GM12878 (cell line): Measurements from ENCODE around the gene TCP11. TPM values are rescaled to one million over a fixed set of nuclear protein-coding genes. Genes with fewer than 3 reads are reported as not detected.

Source experiments
- ATAC-seq: fragments of 200-7000 bp; cut with Tn5 transposase; 3 replicates; pipeline ENCODE4 v1.9.1; 2020; ENCODE audit warnings: mild to moderate bottlenecking, moderate library complexity
- BruUV-seq: library from RNA; stranded (reverse); fragments of 400-500 nt; replicated peaks from 2 replicates; lab custom pipeline; 2021; lab: Mats Ljungman, UMichigan
- CTCF ChIA-PET: fragments of 300-600 bp; sonication (Branson Sonifier 250); formaldehyde crosslinking; extraction: SDS; loops from one replicate; lab custom pipeline; 2021; ENCODE audit warnings: inconsistent platforms; lab: Yijun Ruan, JAX
- POLR2A ChIA-PET: fragments of 350-600 bp; formaldehyde crosslinking; extraction: SDS; loops from one replicate; lab custom pipeline; 2021; ENCODE audit warnings: inconsistent platforms; lab: Charles Lee
- RAD21 ChIA-PET: fragments of 300-600 bp; sonication (Branson Sonifier 250); formaldehyde crosslinking; loops from one replicate; lab custom pipeline; 2023; ENCODE audit warnings: antibody characterized with exemption; ENCODE audit not compliant: unreplicated experiment; lab: Charles Lee
- SMC1A ChIA-PET: fragments of 300-600 bp; sonication (Branson Sonifier 250); formaldehyde crosslinking; loops from one replicate; lab custom pipeline; 2023; ENCODE audit not compliant: unreplicated experiment, uncharacterized antibody; lab: Charles Lee
- DNase-seq: peaks from one replicate; pipeline ENCODE4 v3.0.0-alpha.2; 2011; ENCODE audit warnings: low read depth, low spot score
- FAIRE-seq: peaks from 3 replicates; lab custom pipeline; 2011; peaks lifted over from hg19 to GRCh38; lab: Jason Lieb, UNC
- H2AFZ ChIP-seq: 2 replicates; pipeline ENCODE4 v1.6.0; 2011; ENCODE audit warnings: low read depth, low read length, control low read depth; ENCODE audit not compliant: control insufficient read depth
- H3K27ac ChIP-seq: 2 replicates; pipeline ENCODE4 v1.5.1; 2011; ENCODE audit warnings: control low read depth; ENCODE audit not compliant: control insufficient read depth, insufficient read depth
- H3K27me3 ChIP-seq, 2 experiments: replicated peaks in 1 of 2; 2 replicates each; pipeline versions ENCODE4 v1.6.0 to v1.6.1; 2011; ENCODE audit warnings: low read length in 1 of 2; ENCODE audit not compliant: control insufficient read depth in 2 of 2, insufficient read depth in 2 of 2
- H3K36me3 ChIP-seq, 2 experiments: 2 replicates each; pipeline ENCODE4 v1.5.1; 2011; ENCODE audit warnings: low read length in 1 of 2; ENCODE audit not compliant: control insufficient read depth in 2 of 2, insufficient read depth in 2 of 2
- H3K4me1 ChIP-seq: 2 replicates; pipeline ENCODE4 v1.6.1; 2011; ENCODE audit warnings: mild to moderate bottlenecking, low read length, moderate library complexity, mixed read lengths; ENCODE audit not compliant: control insufficient read depth, insufficient read depth
- H3K4me2 ChIP-seq: 2 replicates; pipeline ENCODE4 v1.6.0; 2011; ENCODE audit warnings: control low read depth; ENCODE audit not compliant: control insufficient read depth, insufficient read depth
- H3K4me3 ChIP-seq: fragments of 200-600 bp; sonication (generic); 2 replicates; pipeline ENCODE4 v1.5.1; 2016
- H3K79me2 ChIP-seq: 2 replicates; pipeline ENCODE4 v1.6.0; 2011; ENCODE audit warnings: low read length; ENCODE audit not compliant: control insufficient read depth, insufficient read depth
- H3K9ac ChIP-seq: 2 replicates; pipeline ENCODE4 v1.8.0; 2011; ENCODE audit warnings: low read length, control low read depth, mixed read lengths; ENCODE audit not compliant: control insufficient read depth, insufficient read depth
- H3K9me3 ChIP-seq: replicated peaks from 3 replicates; pipeline ENCODE4 v1.5.1; 2011; ENCODE audit warnings: mild to moderate bottlenecking, low read length; ENCODE audit not compliant: control insufficient read depth, insufficient read depth
- H4K20me1 ChIP-seq: 2 replicates; pipeline ENCODE4 v1.6.0; 2011; ENCODE audit not compliant: control insufficient read depth, insufficient read depth
- BHLHE40 ChIP-seq, 2 experiments: fragments of 450-650 bp in 1 of 2; IDR thresholded peaks; 2 replicates each; pipeline ENCODE4 v1.6.1; 2011 to 2017; ENCODE audit warnings: low read depth in 2 of 2, borderline replicate concordance in 1 of 2, improper control_type of control experiment in 1 of 2, low read length in 1 of 2, mild to moderate bottlenecking in 1 of 2
- BRCA1 ChIP-seq: IDR thresholded peaks from 2 replicates; pipeline ENCODE4 v1.6.1; 2011; ENCODE audit warnings: low read depth, low read length, improper control_type of control experiment
- LARP7 ChIP-seq: fragments of 450-650 bp; IDR thresholded peaks from 2 replicates; pipeline ENCODE4 v1.6.1; 2017; ENCODE audit warnings: mild to moderate bottlenecking
- MTA3 ChIP-seq: IDR thresholded peaks from 2 replicates; pipeline ENCODE4 v1.6.1; 2012; ENCODE audit warnings: low read length, inconsistent platforms, borderline replicate concordance
- NR2C1 ChIP-seq: fragments of 450-650 bp; IDR thresholded peaks from 2 replicates; pipeline ENCODE4 v1.6.1; 2017; ENCODE audit warnings: antibody characterized with exemption, mild to moderate bottlenecking, moderate library complexity
- NR2F1 ChIP-seq: fragments of 450-650 bp; conservative IDR thresholded peaks from 2 replicates; pipeline ENCODE4 v1.6.1; 2017; ENCODE audit warnings: mild to moderate bottlenecking
- PKNOX1 ChIP-seq: fragments of 450-650 bp; IDR thresholded peaks from 2 replicates; pipeline ENCODE4 v1.6.1; 2016; ENCODE audit warnings: mild to moderate bottlenecking
- PML ChIP-seq: IDR thresholded peaks from 2 replicates; pipeline ENCODE4 v1.6.1; 2012; ENCODE audit warnings: low read length, inconsistent platforms
- RB1 ChIP-seq: fragments of 450-650 bp; formaldehyde crosslinking; IDR thresholded peaks from 2 replicates; pipeline ENCODE4 v1.6.1; 2017; ENCODE audit warnings: mild to moderate bottlenecking, borderline replicate concordance
- RBBP5 ChIP-seq: fragments of 200-600 bp; sonication (generic); conservative IDR thresholded peaks from 2 replicates; pipeline ENCODE4 v1.6.1; 2016
- RCOR1 ChIP-seq: conservative IDR thresholded peaks from 2 replicates; pipeline ENCODE4 v1.6.1; 2012; ENCODE audit warnings: low read depth, low read length, improper control_type of control experiment
- ZBTB40 ChIP-seq: fragments of 450-650 bp; IDR thresholded peaks from 2 replicates; pipeline ENCODE4 v1.6.1; 2016; ENCODE audit warnings: mild to moderate bottlenecking, moderate library complexity, borderline replicate concordance
- ZNF592 ChIP-seq: fragments of 450-650 bp; IDR thresholded peaks from 2 replicates; pipeline ENCODE4 v1.6.1; 2017; ENCODE audit warnings: mild to moderate bottlenecking, moderate library complexity
- ZSCAN29 ChIP-seq: fragments of 450-650 bp; IDR thresholded peaks from 2 replicates; pipeline ENCODE4 v1.6.1; 2017; ENCODE audit warnings: mild to moderate bottlenecking, moderate library complexity
- WGBS: methylation state at CpG from one replicate; pipeline ENCODE4 v1.1.6; 2016; ENCODE audit warnings: low lambda C conversion rate; ENCODE audit not compliant: insufficient replicate concordance, insufficient coverage; ENCODE audit errors: missing lambda C conversion rate; 5-methylcytosine and 5-hydroxymethylcytosine counted together
- in situ Hi-C: fragments of 300-500 bp; cut with MboI; formaldehyde crosslinking; loops from 9 replicates; pipeline ENCODE4 v1.14.3; 2018; ENCODE audit warnings: mixed read lengths
- intact Hi-C: fragments of 100-400 bp; cut with micrococcal nuclease; formaldehyde crosslinking; loops from one replicate; pipeline ENCODE4 v1.14.2; 2022; ENCODE audit not compliant: unreplicated experiment
- polyA plus RNA-seq, 11 experiments: library from polyadenylated mRNA; depleted of rRNA in 4 of 11; unstranded in 6 of 11; stranded (reverse) in 5 of 11; fragments of >200 nt; fragmentation: Nextera tagmentation in 4 of 11; fragmentation: Illumina TruSeq in 1 of 11; extraction: Ambion mirVana in 4 of 11; extraction: Trizol in 1 of 11; gene quantifications; 1 replicate in 1 of 11; 2 replicates in 10 of 11; pipeline versions ENCODE4 v1.2.1 to v1.2.3, GENCODE V29; 2011 to 2016; ENCODE audit warnings: inconsistent platforms in 2 of 11, missing spikeins in 2 of 11, low read depth in 1 of 11
- total RNA-seq, 4 experiments: library from RNA; depleted of rRNA in 3 of 4; stranded (reverse); fragments of >200 nt in 3 of 4; fragmentation: Illumina TruSeq in 1 of 4; extraction: Trizol in 1 of 4; gene quantifications; 2 replicates each; pipeline versions ENCODE4 v1.2.1 to v1.2.3, GENCODE V29; 2013 to 2021

Gene TCP11
- total and polyA plus RNA-seq, 10 of the 15 experiments (the other 5 are each of a cell fraction or from before 2014, with no cell fraction given), result not detected

GRCh38 chr6:35164277-35164676 lies 23.1 kb upstream of the TCP11 start:
- 64% methylated on average over 6 of the region's 6 CpGs for WGBS
- Histone ChIP-seq H3K9me3 (no peaks in the 10 kb centered on the region; the same call in 2 of the 3 replicates), H3K79me2 (no peaks in the 10 kb centered on the region), H4K20me1 (no peaks in the 10 kb centered on the region), H2AFZ (no peak overlapping the region), H3K36me3 (no peaks in the 10 kb centered on the region), H3K4me1 (peaks cover 11% of the 10 kb centered on the region; the same call in 1 of the 2 replicates), H3K27ac (no peak overlapping the region), H3K9ac (no peak overlapping the region), H3K4me3 (no peak overlapping the region), H3K4me2 (no peak overlapping the region), H3K27me3 (no peaks in the 10 kb centered on the region; a peak in 1 of 4 replicates)
- BruUV-seq, result no TSS peak
- SMC1A ChIA-PET, result interaction anchor here (1.2 kb wide), 1 partner anchor 16 kb away, joined by 3 read pairs; no protein-coding TSS in a partner anchor
- intact Hi-C loops (no loop called here), in situ Hi-C loops (no loop called here)
- TF ChIP-seq NR2F1 (no peak), BHLHE40 (IDR thresholded peaks at IDR 0.05; ENCODE audit: borderline replicate concordance in 1 of 2, low read depth in 2 of 2, low read length in 1 of 2) (no peak), PKNOX1 (no peak), RB1 (no peak), NR2C1 (no peak), LARP7 (no peak), ZNF592 (no peak), ZSCAN29 (no peak), BRCA1 (no peak), RBBP5 (no peak), PML (no peak), ZBTB40 (no peak), RCOR1 (no peak), MTA3 (no peak)
- DNase-seq (no peak), ATAC-seq (no peak), FAIRE-seq (no peak)
- POLR2A ChIA-PET, result interaction anchor here (0.7 kb wide), 1 partner anchor 8 kb away, joined by 8 read pairs; no protein-coding TSS in a partner anchor
- CTCF ChIA-PET, result interaction anchor here (0.9 to 1.1 kb wide), 2 partner anchors 25 to 177 kb away, joined by 3 read pairs; no protein-coding TSS in a partner anchor
- RAD21 ChIA-PET, result interaction anchor here (1.5 kb wide), 1 partner anchor 18 kb away, joined by 3 read pairs; no protein-coding TSS in a partner anchor
